Activated CD4-positive, alpha-beta T cell treated with anti-CD3 and anti-CD28 coated beads, Interleukin-2, amount 50 U/mL, for 24 hours (primary cell): ENCODE measurements around the gene MTHFD1L.
"Not testable (repeated sequence)": the region's sequence is repeated elsewhere in the genome, so short reads cannot be mapped to it uniquely, and the experiment has no call there.

Source experiments
- DNase-seq, 2 donors: peaks; one replicate each; pipeline ENCODE4 v3.0.0-alpha.2; 2020; ENCODE audit warnings: low read depth in 1 of 2, low spot score in 1 of 2

Gene MTHFD1L

DNA sequence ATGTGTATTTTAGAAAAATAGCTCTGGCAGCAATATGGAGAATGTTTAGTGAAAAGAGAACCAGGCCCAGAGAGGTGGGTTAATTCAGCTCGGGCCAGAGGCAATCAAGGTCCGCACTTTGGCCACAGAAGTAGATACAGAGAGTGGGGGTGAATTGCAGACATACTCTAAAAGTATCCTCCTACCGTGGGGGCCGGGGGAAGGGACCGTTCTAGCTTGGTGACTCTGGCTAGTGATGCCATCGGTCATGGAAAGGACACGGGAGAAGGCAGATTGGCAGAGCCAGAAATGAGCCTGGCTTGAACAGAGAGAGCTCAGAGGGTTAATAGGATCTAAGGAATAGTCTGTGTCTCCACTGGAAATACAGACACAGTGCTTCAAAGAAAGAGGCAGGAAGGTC, 173.1 kb downstream of the MTHFD1L start:
- DNase-seq, result no peak

DNA sequence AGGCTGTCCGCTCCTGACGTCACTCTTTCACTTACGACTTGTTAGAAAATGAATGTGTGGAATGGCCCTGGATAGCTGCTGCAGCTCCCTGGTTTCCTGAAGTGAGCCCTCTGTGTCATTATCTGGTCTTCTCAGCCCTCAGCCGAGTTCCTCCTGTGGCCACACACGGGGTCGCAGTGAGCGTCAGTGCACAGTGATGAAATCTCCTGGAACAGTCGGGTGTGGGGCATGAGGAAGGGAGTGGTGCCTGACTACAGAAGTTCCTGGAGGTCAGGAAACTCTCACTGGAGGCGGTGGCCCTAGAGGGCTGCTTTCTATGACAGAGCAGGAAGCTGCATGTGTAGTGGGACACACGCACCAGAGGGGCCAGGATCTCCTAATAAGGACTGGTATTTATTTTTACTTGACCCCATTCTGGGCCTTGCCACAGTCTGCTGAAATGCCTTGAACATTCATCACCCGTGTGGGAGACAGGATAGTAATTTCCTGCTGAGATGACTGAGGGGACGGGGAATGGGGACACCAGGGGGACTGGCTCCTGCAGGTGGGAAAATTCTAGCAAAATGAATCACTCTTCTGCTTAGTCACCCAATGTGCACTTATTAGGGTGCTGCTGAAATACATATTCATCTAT, 175.5 kb downstream of the MTHFD1L start:
- DNase-seq, result not testable (repeated sequence)

DNA sequence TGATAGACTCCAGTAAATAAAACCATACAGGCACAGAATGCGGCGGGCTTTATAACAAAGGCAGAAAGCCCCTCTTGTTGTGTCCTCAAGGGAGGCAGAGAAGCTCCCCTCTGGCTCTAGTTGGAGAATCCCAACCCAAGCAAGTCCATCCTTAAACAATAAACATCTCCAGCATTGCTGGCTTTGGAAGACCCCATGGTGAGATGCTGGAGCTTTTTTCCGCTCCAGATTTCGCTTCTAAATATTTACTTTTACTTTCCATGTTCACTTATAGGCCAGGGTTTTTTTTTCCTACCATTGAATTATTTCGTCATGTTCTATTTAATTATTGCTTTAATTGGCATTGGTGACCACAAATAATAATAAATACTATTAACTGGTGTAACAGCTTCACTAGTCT, 176.2 kb downstream of the MTHFD1L start:
- no peak for DNase-seq

DNA sequence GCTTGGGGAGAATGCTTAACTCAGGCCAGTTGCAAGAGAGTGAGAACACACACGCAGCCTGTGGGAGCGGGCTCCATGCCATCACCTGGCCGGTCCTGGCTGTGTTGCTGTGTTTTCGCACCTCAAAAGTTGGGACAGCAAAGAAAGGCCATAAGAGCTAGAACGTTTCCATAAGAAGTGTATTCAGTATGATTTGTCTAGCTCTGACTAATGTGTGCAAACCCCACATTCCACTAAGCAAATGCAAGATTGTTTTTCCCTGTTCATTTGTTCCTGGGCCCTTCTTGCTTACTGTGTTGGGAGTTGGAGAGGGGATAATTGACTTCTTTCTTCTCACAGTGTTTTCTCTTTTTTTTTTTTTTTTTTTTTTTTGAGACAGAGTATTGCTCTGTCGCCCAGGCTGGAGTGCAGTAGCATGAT, 177.4 kb downstream of the MTHFD1L start:
- not testable (repeated sequence) for DNase-seq

DNA sequence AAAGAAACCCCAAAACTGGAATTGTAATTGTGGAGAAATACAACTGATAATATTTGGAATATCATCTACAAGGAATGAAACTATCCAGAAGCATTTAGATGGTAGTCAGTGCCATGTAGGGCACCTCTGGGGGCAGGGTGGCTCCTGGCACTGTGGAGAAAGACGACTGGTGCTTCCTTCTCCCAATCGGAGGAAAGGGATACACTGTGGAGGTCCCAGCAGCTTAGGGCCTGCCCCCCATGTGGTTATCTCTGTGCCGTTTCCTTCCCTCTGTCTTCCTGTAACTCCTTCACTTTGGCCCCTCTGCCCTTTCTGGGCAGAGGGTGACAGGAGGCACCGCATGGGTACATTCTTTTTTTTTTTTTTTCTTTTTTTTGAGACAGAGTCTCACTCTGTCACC, 178.4 kb downstream of the MTHFD1L start:
- no peak for DNase-seq

DNA sequence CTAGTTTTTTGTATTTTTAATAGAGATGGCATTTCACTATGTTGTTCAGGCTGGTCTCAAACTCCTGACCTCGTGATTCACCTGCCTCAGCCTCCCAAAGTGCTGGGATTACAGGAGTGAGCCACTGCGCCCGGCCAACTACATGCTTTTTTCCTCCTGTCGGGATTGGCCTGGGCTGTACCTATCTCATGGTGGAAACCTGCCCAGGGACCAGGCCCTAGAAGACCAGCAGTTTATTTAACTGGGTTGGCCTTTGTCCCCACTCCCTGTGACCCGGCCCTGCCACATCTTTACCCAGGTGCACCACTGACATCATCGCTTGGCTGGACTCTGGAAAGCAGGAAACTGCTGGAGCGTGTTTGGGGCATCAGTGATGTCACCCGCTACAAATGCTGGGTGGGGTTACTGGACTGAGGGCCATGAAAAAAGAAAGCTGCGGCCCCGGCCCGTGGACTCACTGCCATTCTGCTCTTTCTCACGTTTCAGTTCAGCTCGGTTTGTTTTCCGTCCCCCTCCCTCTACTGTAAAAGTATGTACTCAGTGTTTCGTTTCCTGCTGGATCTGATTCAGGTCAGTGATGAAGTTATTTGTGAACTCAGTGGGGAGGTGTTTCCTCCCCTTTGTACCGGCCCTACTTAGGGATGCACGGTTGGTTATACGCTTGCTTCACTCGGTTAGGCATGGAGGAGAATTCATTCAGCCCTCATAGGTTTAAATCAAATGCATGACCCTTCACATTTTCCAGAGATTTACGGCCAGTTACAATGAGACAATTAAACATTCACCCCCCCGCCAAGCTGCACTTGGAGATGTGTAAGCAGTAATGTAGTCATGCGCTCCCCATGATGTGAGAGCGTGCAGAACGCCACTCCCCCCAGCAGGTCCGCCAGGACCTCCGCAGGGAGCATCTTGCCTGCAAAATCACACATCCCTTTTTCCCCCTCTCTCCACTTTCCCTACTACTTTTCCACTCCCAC, 179.3 kb downstream of the MTHFD1L start:
- no peak for DNase-seq

DNA sequence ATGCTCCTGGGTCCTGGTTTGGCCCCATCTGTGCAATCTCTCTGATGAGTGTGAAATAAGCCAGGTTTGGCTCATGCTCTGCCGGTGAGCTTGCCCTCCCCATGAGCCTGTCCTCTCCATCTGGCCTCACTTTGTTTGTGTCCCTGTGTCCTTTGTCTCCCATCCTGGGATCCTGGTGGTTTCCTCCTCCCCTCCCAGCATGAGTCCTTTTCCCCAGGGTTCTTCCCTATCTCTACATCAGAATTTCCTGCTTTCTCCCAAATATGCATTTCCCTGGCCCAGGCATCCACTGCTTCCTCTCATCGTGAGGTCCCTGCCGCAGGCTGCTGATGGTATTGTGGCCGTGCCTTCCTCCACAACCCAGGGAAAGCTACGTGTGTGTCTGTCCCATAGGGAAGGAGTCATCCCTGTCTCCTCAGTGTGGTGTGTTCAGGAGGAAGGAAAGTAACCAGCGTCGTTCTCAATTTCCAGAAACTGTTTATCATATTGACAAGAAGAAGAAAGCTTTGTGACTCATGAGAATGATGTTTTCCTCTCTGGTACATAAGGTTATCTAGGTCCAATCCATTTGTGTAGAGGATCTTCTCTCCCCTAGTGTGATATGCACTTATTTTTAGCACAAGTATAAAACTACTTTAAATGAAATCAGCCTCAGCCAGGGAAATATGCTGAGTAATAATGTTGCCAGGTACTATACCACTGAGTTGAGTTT, 180.2 kb downstream of the MTHFD1L start:
- not testable (repeated sequence) for DNase-seq

DNA sequence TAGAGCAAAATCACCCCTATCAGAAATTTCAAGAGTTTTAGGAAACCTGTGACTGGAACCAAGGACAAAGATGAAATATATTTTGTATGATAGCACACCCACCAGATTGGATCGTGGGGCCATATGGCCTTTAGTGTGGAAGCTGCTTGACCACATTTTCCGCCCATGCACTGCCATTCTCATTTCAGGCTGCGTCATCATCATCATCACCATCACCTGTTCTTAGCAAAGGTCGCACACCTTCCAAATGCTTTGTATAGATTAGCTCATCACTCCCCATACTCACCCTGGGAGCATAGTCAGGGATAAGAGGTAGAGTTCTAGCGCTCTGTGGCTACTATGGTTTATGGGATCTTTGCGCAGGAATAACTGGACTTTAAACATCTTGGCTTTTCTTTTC, 185.7 kb downstream of the MTHFD1L start:
- no peak for DNase-seq

DNA sequence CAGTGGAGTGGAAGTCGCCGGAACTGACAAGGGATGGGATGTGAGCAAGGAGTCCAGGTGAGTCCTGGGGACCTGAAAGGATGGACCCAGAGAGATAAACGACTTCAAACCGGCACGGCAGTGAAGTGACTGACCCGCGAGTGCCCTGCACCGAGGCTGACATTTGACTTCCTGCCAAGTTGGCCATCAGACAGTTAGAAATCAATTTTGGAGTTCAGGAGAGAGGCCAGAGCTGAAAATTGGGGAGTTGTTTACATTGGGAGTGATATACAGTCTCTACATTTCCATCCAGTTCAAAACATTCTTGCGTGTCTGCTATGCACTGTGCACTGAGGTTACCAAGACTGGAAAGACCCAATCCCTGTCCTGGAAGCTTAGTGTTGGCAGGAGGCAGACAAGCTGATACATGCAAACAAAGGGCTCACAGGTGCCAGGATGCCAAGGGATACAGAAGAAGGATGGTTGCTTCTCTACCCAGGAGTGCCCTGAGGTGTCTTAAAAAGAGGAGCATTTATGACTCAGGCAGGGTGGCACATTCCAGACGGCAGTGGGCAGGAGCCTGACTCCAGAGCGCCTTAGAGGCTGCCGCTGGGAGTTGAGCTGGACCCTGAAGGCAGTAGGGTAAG, 186.6 kb downstream of the MTHFD1L start:
- DNase-seq, result no peak

DNA sequence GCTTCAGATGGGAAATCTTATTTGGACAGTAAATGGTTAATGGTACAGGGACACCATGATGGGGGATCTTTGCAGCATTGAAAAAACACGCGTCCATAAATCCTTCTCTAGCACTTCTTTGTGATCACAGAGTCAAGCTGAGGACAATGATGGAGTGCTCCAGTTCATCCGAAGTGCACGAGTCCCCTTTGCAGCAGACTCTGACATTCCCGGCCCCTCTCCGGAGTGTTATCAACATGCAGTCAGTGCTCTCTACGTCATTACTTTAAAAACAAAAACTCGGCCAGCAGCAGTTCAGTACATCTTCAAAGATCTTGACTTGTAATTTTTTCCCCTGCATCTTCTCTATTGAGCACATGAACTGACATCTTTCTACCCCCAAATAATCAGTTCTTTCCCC, 188.8 kb downstream of the MTHFD1L start:
- no peak for DNase-seq

DNA sequence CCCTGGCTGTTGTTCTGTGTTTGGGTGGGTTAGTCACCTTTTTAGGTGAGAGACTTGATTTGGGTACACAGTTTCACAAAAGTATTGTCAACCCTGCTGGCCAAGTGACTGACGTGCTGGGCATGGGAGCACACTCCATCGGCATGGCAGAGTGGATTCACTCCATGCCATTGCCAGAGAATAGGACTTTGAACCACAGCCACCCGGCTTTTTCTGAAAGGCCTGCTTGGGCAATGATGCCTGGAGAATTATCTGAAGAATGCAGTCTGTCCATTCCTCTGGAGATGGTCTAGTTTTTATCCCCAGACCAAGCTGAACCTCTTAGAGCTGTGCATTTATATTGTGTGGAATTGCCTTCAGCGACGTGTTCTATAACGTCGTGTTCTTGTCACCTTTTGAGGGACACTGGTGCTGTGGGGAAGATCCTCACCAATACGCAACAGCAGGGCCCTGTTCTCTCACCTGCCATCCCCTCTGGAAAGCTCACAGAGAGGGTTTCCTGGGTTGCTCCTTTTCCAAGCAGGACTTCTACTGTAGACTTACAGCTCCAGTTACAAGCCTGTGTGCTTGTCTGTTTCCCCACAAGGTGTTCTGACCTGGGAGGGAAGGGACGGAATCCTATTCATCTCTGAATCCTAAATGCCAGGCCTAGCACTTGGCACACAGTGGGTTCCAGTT, 190.9 kb downstream of the MTHFD1L start:
- no peak for DNase-seq

DNA sequence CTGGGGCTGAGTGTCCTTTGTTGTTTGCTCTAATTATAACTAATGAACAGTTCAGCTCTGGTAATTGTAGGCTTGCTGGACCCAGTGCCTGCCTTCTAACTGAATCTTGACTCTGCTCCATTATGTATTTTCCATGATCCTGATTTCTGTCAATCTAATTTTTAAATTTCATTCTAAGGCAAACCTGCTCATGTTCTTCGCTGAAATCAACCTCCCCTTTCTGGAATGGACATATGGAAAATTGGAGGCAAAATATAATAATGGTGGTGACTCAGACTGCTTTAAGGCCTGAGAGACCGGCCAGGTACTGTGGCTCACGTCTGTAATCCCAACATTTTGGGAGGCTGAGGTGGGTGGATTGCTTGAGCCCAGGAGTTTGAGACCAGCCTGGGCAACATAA, 191.6 kb downstream of the MTHFD1L start:
- DNase-seq, result no peak

DNA sequence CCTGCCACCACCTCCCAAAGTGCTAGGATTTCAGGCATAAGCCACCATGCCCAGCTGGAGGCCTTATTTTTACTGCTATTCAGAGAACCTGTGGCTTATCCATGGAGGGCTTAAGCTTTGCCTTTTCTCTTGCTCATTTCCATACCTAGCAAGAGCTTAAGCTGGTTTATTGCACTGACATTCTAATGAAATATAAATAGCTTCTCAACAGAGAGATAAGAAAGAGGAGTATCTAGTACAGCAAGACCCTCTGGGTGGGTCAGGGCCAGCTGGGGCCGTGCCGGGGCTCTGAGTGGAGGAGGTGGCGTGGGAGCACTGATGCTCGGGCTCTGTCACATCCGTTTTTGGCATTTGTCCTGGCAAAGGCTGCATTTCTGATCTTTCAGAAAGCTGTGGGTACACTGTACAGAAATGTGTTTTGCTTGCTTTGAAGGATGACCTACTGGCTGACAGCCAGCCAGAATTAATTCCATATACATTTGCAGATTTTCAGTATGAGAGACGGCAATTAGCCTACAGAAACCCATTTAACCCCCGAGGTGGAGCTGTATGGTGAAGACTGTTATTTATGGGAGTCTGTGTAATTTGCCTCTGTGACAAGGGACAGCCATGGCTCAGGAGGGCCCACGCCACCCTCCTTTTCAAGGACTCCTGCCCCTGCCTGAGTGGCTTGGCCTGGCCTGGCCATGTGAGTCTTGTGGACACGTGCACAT, 192.7 kb downstream of the MTHFD1L start:
- DNase-seq, result no peak

DNA sequence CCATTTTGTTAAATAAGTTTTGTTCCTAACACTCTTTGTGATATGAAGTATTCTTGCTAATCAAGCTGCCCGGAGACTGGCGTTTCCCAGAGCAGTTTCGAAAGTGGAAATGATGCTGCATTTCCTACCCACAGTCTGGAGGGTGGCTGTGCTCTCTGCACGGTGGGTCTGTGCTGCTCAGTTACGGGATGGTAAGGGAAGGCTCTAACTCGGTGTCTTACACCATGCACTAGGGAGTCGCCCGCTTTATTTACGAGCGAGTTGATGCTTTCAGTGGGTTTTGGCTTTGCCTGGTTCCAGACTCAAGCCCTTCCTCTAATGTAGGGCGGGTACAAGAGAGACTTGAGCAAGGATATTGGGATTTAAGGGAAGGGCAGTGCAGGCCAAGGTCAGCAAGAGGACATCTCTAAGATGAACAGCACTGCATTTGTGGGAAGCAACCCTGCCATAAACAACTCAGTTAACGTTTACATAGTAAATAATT, 194.2 kb downstream of the MTHFD1L start:
- no peak for DNase-seq

DNA sequence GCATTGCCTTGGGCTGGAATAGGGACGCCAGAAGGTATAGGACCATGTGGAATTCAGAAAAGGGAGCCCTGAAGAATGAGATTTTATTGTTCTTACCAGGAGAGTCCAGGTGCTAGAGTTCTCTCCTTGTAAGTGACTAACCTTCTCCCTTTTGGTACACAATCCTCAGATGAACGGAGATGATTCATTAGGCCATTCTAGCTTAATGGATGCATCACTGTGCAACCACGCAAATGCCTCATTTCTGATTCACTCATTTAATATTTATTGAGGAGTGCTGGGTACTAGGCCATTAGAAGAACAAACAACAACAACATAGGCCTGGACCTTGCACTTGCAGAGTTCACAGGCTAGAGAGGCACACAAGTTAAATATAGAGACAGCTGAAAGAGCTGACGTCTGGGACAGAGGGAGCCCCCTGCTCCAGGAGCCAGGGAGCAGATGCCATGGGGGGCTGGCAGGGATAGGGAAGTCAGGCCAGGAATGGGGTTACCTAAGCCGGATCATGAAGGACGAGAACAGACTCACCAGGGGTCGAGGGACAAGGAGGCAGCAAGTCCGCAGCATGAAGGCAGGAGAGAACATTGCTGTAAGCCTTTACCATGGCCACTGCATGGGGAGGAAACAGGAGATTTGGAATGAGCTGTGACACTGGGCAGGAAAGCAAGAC, 194.7 kb downstream of the MTHFD1L start:
- DNase-seq, result no peak

DNA sequence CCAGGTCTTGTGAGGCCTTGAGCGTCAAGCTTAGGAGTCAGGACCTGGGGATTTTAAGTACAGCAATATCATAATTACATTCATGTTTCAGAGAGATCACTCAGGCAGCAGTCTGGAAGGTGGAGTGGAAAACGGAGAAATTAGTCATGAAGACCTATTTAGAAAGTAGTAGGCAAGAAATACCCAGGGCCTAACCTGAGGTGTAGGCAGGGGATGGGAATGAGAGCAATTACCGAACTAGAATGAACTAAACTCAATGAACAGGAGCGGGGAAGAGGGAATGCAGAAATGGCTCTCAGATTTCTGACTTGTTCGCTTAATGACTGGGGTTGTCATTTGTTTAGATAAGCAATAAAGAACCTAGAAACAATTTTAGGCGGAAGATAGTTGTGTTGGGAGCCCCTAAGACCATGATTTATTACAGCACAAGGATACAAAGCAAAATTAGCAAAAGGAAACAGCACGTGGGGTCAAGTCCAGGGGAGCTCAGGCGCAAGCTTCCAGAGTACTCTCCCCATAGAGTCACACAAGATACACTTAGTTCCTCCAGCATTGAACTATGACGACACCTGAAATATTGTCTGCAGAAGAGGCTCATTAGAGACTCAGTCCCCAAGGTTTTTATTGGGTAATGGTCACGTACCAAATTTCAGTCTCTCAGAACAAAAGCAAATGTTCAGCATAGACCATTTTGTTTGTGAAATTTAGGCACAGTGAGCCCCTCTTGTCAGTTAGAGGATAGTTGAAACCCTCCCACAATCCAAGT, 195.4 kb downstream of the MTHFD1L start:
- no peak for DNase-seq

DNA sequence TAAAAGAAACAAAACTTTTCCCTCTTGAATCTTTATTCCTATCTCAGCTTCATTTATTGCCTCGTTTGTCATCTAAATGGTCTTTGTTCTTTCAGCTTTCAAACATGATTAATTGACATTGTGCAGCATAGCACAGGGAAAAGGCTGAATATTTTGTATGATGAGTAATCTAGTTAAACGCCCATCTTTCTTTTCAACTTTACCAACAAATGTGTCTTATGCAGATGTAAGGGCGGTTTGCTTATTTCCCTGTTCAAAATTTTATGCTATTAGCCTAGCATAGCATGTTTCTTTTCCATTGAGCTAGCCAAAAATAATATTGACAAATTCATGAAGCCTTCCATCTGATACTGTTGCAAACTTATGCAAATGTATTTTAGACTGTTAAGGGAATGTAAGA, 197.8 kb downstream of the MTHFD1L start:
- no peak for DNase-seq

DNA sequence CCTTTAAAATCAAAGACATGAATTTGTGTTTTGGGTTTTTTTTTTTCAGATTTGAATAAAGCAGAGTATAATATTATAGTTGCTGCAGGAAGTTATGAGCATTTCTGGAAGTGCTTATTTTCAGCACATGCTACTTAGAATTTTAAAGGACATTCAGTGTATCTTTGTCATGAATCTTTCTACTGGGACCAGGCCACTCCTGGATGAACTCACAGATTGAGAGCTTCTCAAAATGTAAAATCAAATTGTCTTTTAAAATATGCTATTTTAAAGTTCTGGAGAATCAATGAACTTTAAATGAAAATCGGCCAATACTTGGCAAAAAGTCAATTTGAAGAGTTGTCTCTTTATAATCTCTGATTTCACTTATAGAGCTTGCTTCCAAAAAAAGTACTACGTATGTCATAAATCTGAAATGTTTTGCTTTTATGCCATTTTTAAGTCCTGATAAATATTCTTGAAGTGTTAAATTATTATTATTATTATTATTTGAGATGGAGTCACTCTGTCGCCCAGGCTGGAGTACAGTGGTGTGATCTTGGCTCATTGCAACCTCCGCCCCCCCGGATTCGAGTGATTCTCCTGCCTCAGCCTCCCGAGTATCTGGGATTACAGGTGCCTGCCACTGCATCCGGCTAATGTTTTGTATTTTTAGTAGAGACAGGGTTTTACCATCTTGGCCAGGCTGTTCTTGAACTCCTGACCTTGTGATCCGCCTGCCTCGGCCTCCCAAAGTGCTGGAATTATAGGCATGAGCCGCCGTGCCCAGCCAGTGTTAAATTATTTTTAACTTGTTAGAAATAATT, 198.5 kb downstream of the MTHFD1L start:
- DNase-seq, result no peak
